HG02610 (cell line): ENCODE results near the gene EIF2D.

Source experiments
- ATAC-seq: cut with Tn5 transposase; IDR thresholded peaks from one replicate; pipeline ENCODE4 v1.9.1; 2021; ENCODE audit warnings: mild to moderate bottlenecking, moderate library complexity; ENCODE audit not compliant: unreplicated experiment

Gene EIF2D

GRCh38 chr1:206573762-206574161 lies 38.5 kb downstream of the EIF2D start:
- ATAC-seq, result no peak

- no peak for ATAC-seq
Measured at GRCh38 chr1:206573319-206573718, 38.9 kb downstream of the EIF2D start.

- no peak for ATAC-seq
Measured at GRCh38 chr1:206572835-206573234, 39.4 kb downstream of the EIF2D start.

- ATAC-seq, result no peak
Measured at GRCh38 chr1:206570529-206570928, 41.7 kb downstream of the EIF2D start.

- ATAC-seq, result no peak
Measured at GRCh38 chr1:206569556-206569955, 42.7 kb downstream of the EIF2D start.

- no peak for ATAC-seq
Measured at GRCh38 chr1:206568779-206569352, 43.4 kb downstream of the EIF2D start.

GRCh38 chr1:206568256-206568655 lies 44.0 kb downstream of the EIF2D start:
- ATAC-seq, result no peak

GRCh38 chr1:206566999-206567398 lies 45.3 kb downstream of the EIF2D start:
- no peak for ATAC-seq

GRCh38 chr1:206565995-206566394 lies 46.3 kb downstream of the EIF2D start:
- no peak for ATAC-seq

- ATAC-seq, result peak; percentile 10
Measured at GRCh38 chr1:206563367-206564207, 48.7 kb downstream of the EIF2D start.

- no peak for ATAC-seq
Measured at GRCh38 chr1:206560007-206560716, 52.1 kb downstream of the EIF2D start.

- no peak for ATAC-seq
Measured at GRCh38 chr1:206559672-206559995, 52.6 kb downstream of the EIF2D start.

GRCh38 chr1:206558794-206559671 lies 53.2 kb downstream of the EIF2D start:
- no peak for ATAC-seq

- no peak for ATAC-seq
Measured at GRCh38 chr1:206557636-206558473, 54.4 kb downstream of the EIF2D start.

GRCh38 chr1:206556750-206557635 lies 55.3 kb downstream of the EIF2D start:
- peak; percentile 39 for ATAC-seq

GRCh38 chr1:206556047-206556749 lies 56.1 kb downstream of the EIF2D start:
- ATAC-seq, result no peak

GRCh38 chr1:206555473-206555935 lies 56.8 kb downstream of the EIF2D start:
- no peak for ATAC-seq

GRCh38 chr1:206554701-206555472 lies 57.4 kb downstream of the EIF2D start:
- ATAC-seq, result no peak
